ENCODE measurements around the gene EXOC2. TPM values are rescaled to one million over a fixed set of nuclear protein-coding genes. Genes with fewer than 3 reads are reported as not detected.

EXOC2 gene
- total RNA-seq, 1 experiment from 2014 or later, result 24.5 TPM

GRCh38 chr6:582370-582769 lies 110.6 kb downstream of the EXOC2 start:
- intact Hi-C loops (cut with micrococcal nuclease), result no loop called here
- ChIA-PET RAD21 (ENCODE audit: low non-redundant PET in 1 of 2, low total read pairs in 2 of 2, uncharacterized antibody in 2 of 2, unreplicated experiment in 2 of 2) (no interaction called here), CTCF (interaction anchor here (3.0 kb wide), 1 partner anchor 11 kb away, joined by 15 read pairs; no protein-coding TSS in a partner anchor), POLR2A (no interaction called here)
- peaks cover 12 to 18% of the 10 kb centered on the region in 2 experiments for H3K4me1 ChIP-seq (ENCODE audit: control insufficient read depth in 1 of 2, insufficient read depth in 2 of 2, low read length in 2 of 2)
- H3K9me2 ChIP-seq (ENCODE audit: insufficient read depth), result no peaks in the 10 kb centered on the region
- H3K79me2 ChIP-seq (ENCODE audit: insufficient read depth, low read length), result no peaks in the 10 kb centered on the region
- no peak overlapping the region for H3K27ac ChIP-seq (ENCODE audit: low read depth, low read length)
- BruUV-seq (replicated peaks), result no TSS peak
- ATAC-seq, result peak; percentile 63
- DNase-seq (ENCODE audit: low read depth, low spot score), result no peak
- H2AFZ ChIP-seq (ENCODE audit: low read depth, low read length, poor library complexity, severe bottlenecking), result no peak overlapping the region
- peak overlapping the region; percentile 52 for H3K4me2 ChIP-seq (ENCODE audit: low read length)
- no peak overlapping the region for H3K9ac ChIP-seq (ENCODE audit: low read length)
- TF ChIP-seq CEBPB (IDR thresholded peaks at IDR 0.05; ENCODE audit: low read depth) (no peak), YY1 (IDR thresholded peaks at IDR 0.05; ENCODE audit: extremely low read depth, insufficient replicate concordance, low read depth, low read length) (no peak), ZNF274 (IDR thresholded peaks at IDR 0.05; ENCODE audit: low read depth, low read length) (no peak), REST (IDR thresholded peaks at IDR 0.05; ENCODE audit: low read depth) (no peak), TCF7L2 (IDR thresholded peaks at IDR 0.05; ENCODE audit: borderline replicate concordance, extremely low read depth, insufficient read depth, insufficient read length) (no peak), FOSL1 (IDR thresholded peaks at IDR 0.05; ENCODE audit: low read depth) (no peak), EZH2phosphoT487 (IDR thresholded peaks at IDR 0.05; ENCODE audit: borderline replicate concordance) (no peak), ELF1 (IDR thresholded peaks at IDR 0.05; ENCODE audit: borderline replicate concordance, low read depth) (no peak), ZBTB33 (IDR thresholded peaks at IDR 0.05; ENCODE audit: extremely low read depth, insufficient replicate concordance, low read length) (no peak), SIN3A (IDR thresholded peaks at IDR 0.05; ENCODE audit: low read depth) (no peak), ATF3 (IDR thresholded peaks at IDR 0.05) (no peak), JUND (IDR thresholded peaks at IDR 0.05) (no peak), POLR2AphosphoS5 (IDR thresholded peaks at IDR 0.05; ENCODE audit: low read depth, low read length) (no peak)
- no peaks in the 10 kb centered on the region for H4K20me1 ChIP-seq (ENCODE audit: insufficient read depth)
- no peaks in the 10 kb centered on the region for H3K27me3 ChIP-seq (ENCODE audit: insufficient read depth, low read length)
- no peaks in the 10 kb centered on the region for H3K36me3 ChIP-seq (ENCODE audit: control insufficient read depth in 1 of 2, insufficient read depth in 2 of 2, low read length in 2 of 2)
- no peaks in the 10 kb centered on the region for H3K9me3 ChIP-seq (ENCODE audit: control insufficient read depth in 1 of 2, insufficient read depth in 1 of 2, low read depth in 1 of 2, low read length in 2 of 2)
- H3K4me3 ChIP-seq (replicated peaks in 1 of 2; ENCODE audit: low read depth in 1 of 2, low read length in 2 of 2), result no peak overlapping the region

Data from HCT116 (cell line).